CD14-positive monocyte (primary cell): ENCODE data around the gene ARL6. TPM values are rescaled to one million over a fixed set of nuclear protein-coding genes. Genes with fewer than 3 reads are reported as not detected.

Experiments used
- DNase-seq, 3 donors: peaks; one replicate each; pipeline ENCODE4 v3.0.0-alpha.2; 2011 to 2022
- H2AFZ ChIP-seq: 2 replicates; pipeline ENCODE4 v1.6.0; 2012; ENCODE audit warnings: mild to moderate bottlenecking, low read depth, low read length, inconsistent platforms; ENCODE audit not compliant: insufficient read depth, poor library complexity, severe bottlenecking
- H3K27ac ChIP-seq, 2 donors: 1 replicate in 1 of 2; 2 replicates in 1 of 2; pipeline ENCODE4 v1.5.1; 2012 to 2013; ENCODE audit warnings: low read length in 2 of 2, control low read depth in 1 of 2, inconsistent platforms in 1 of 2, low read depth in 1 of 2, mild to moderate bottlenecking in 1 of 2
- H3K27me3 ChIP-seq, 2 donors: one replicate each; pipeline versions ENCODE4 v1.6.0 to v1.6.1; 2011 to 2013; ENCODE audit warnings: low read length in 2 of 2; ENCODE audit not compliant: control insufficient read depth in 2 of 2, insufficient read depth in 2 of 2
- H3K36me3 ChIP-seq, 2 donors: replicated peaks in 1 of 2; 1 replicate in 1 of 2; 2 replicates in 1 of 2; pipeline versions ENCODE4 v1.5.1 to v1.6.1; 2012 to 2013; ENCODE audit warnings: low read length in 2 of 2, control low read depth in 1 of 2, inconsistent platforms in 1 of 2, mild to moderate bottlenecking in 1 of 2; ENCODE audit not compliant: insufficient read depth in 2 of 2, control insufficient read depth in 1 of 2
- H3K4me1 ChIP-seq, 2 donors: 1 replicate in 1 of 2; 2 replicates in 1 of 2; pipeline versions ENCODE4 v1.5.1 to v1.6.1; 2012 to 2013; ENCODE audit warnings: low read length in 2 of 2, control low read depth in 1 of 2, inconsistent platforms in 1 of 2, mild to moderate bottlenecking in 1 of 2, moderate library complexity in 1 of 2; ENCODE audit not compliant: insufficient read depth in 2 of 2, control insufficient read depth in 1 of 2
- H3K4me2 ChIP-seq: replicated peaks from 2 replicates; pipeline ENCODE3; 2012; ENCODE audit warnings: low read length, moderate library complexity, mild to moderate bottlenecking; ENCODE audit not compliant: poor library complexity, severe bottlenecking; ENCODE audit errors: extremely low read depth
- H3K4me3 ChIP-seq, 3 experiments: fragments of 200-600 bp in 1 of 3; sonication (generic) in 1 of 3; replicated peaks in 1 of 3; 1 replicate in 2 of 3; 2 replicates in 1 of 3; pipeline ENCODE4 v1.5.1; 2011 to 2013; ENCODE audit warnings: low read length in 3 of 3, mild to moderate bottlenecking in 3 of 3, control low read depth in 2 of 3, low read depth in 2 of 3, inconsistent platforms in 1 of 3, moderate library complexity in 1 of 3
- H3K79me2 ChIP-seq: 2 replicates; pipeline ENCODE4 v1.6.0; 2012; ENCODE audit warnings: mild to moderate bottlenecking, control low read depth, inconsistent platforms, low read length, moderate library complexity; ENCODE audit not compliant: insufficient read depth
- H3K9ac ChIP-seq: 2 replicates; pipeline ENCODE4 v1.6.0; 2017; ENCODE audit warnings: low read length, mild to moderate bottlenecking; ENCODE audit not compliant: insufficient read depth, poor library complexity, severe bottlenecking
- H3K9me3 ChIP-seq, 2 donors: replicated peaks in 1 of 2; 1 replicate in 1 of 2; 2 replicates in 1 of 2; pipeline versions ENCODE4 v1.5.1 to v1.6.1; 2012 to 2013; ENCODE audit warnings: low read length in 2 of 2, control low read depth in 1 of 2; ENCODE audit not compliant: control insufficient read depth in 1 of 2, insufficient read depth in 1 of 2
- H4K20me1 ChIP-seq: 2 replicates; pipeline ENCODE4 v1.6.0; 2012; ENCODE audit warnings: mild to moderate bottlenecking, low read length, control low read depth, moderate library complexity; ENCODE audit not compliant: insufficient read depth
- H3K27ac Mint-ChIP-seq, 7 donors: one replicate each; pipeline ENCODE4 v1.8.0; 2020; ENCODE audit warnings: mild to moderate bottlenecking in 7 of 7, mixed read lengths in 7 of 7, moderate library complexity in 6 of 7, inconsistent platforms in 2 of 7
- H3K27me3 Mint-ChIP-seq, 3 donors: one replicate each; pipeline ENCODE4 v1.8.0; 2021 to 2022; ENCODE audit warnings: low read depth in 3 of 3, mild to moderate bottlenecking in 3 of 3, mixed read lengths in 3 of 3, moderate library complexity in 3 of 3, inconsistent platforms in 1 of 3
- H3K36me3 Mint-ChIP-seq, 2 donors: one replicate each; pipeline ENCODE4 v1.8.0; 2020; ENCODE audit warnings: mixed read lengths in 2 of 2, inconsistent platforms in 1 of 2, mild to moderate bottlenecking in 1 of 2
- H3K4me1 Mint-ChIP-seq: one replicate; pipeline ENCODE4 v1.8.0; 2020; ENCODE audit warnings: mild to moderate bottlenecking, mixed read lengths
- H3K4me3 Mint-ChIP-seq, 2 donors: one replicate each; pipeline ENCODE4 v1.8.0; 2020; ENCODE audit warnings: mild to moderate bottlenecking in 2 of 2, mixed read lengths in 2 of 2, moderate library complexity in 1 of 2
- H3K9me3 Mint-ChIP-seq, 7 donors: one replicate each; pipeline ENCODE4 v1.8.0; 2020 to 2022; ENCODE audit warnings: mixed read lengths in 7 of 7, mild to moderate bottlenecking in 6 of 7, moderate library complexity in 6 of 7, inconsistent platforms in 2 of 7
- WGBS: methylation state at CpG from one replicate; pipeline ENCODE4 v1.1.5; 2013; ENCODE audit warnings: missing lambda C conversion rate; ENCODE audit not compliant: insufficient coverage; 5-methylcytosine and 5-hydroxymethylcytosine counted together
- intact Hi-C, 2 donors: fragments of 100-400 bp; cut with micrococcal nuclease; formaldehyde crosslinking; loops; one replicate each; pipeline versions ENCODE4 v1.15.0 to v1.15.1; 2023
- polyA plus RNA-seq, 3 donors: library from polyadenylated mRNA; depleted of rRNA in 1 of 3; unstranded in 2 of 3; stranded (reverse) in 1 of 3; fragments of 300-500 nt in 2 of 3; fragments of >200 nt in 1 of 3; fragmentation: Illumina TruSeq in 2 of 3; gene quantifications; 1 replicate in 2 of 3; 2 replicates in 1 of 3; pipeline ENCODE4 v1.2.3, GENCODE V29; 2012 to 2021
- TF ChIP-seq, protein P1 (sequence below): fragments of 200-600 bp; IDR thresholded peaks from one replicate; pipeline ENCODE4 v1.8.0; 2022; ENCODE audit warnings: antibody characterized with exemption, mild to moderate bottlenecking

Gene ARL6
- polyA plus RNA-seq, 3 donors = 0.76 to 2.3 (median 1.8) TPM

DNA sequence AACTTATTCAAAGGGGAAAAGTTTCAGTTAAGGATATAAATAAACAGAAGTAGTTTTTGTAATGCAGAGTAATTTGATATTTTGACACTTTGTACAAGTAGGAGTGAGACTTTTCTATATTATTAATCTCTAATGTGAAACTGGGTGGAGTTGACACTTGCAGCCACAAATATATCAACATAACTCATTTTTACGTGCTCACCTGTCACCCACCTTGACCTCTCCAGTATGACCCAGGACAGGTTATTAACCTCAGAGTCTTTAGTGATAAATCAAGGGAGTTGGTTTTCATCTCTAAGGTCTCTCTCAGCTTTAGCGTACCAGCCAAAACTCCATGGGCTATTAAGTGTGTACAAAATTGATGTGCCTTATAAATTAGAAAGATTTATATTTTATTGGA lies 64.6 kb downstream of the ARL6 start:
- Mint-ChIP-seq H3K36me3 (peaks cover 14 to 21% of the 10 kb centered on the region in 2 donors), H3K4me3 (no peak overlapping the region), H3K9me3 (peaks cover 0 to 6% (median 2%) of the 10 kb centered on the region in 7 donors), H3K27ac (no peak overlapping the region), H3K4me1 (peaks cover 22% of the 10 kb centered on the region), H3K27me3 (no peaks in the 10 kb centered on the region)
- Histone ChIP-seq H3K79me2 (peaks cover 45% of the 10 kb centered on the region), H3K4me3 (no peak overlapping the region), H3K9me3 (no peaks in the 10 kb centered on the region), H3K36me3 (no peaks in the 10 kb centered on the region), H4K20me1 (peaks cover 80% of the 10 kb centered on the region), H3K9ac (no peak overlapping the region), H3K27ac (no peak overlapping the region), H3K4me2 (no peak overlapping the region), H3K4me1 (no peaks in the 10 kb centered on the region), H2AFZ (no peak overlapping the region), H3K27me3 (no peaks in the 10 kb centered on the region)
- intact Hi-C loops = no loop called here
- no peak for DNase-seq
- TF ChIP-seq, protein P1, sequence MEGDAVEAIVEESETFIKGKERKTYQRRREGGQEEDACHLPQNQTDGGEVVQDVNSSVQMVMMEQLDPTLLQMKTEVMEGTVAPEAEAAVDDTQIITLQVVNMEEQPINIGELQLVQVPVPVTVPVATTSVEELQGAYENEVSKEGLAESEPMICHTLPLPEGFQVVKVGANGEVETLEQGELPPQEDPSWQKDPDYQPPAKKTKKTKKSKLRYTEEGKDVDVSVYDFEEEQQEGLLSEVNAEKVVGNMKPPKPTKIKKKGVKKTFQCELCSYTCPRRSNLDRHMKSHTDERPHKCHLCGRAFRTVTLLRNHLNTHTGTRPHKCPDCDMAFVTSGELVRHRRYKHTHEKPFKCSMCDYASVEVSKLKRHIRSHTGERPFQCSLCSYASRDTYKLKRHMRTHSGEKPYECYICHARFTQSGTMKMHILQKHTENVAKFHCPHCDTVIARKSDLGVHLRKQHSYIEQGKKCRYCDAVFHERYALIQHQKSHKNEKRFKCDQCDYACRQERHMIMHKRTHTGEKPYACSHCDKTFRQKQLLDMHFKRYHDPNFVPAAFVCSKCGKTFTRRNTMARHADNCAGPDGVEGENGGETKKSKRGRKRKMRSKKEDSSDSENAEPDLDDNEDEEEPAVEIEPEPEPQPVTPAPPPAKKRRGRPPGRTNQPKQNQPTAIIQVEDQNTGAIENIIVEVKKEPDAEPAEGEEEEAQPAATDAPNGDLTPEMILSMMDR = no peak
- no CpG with 5 or more reads among the region's 2 CpGs for WGBS

DNA sequence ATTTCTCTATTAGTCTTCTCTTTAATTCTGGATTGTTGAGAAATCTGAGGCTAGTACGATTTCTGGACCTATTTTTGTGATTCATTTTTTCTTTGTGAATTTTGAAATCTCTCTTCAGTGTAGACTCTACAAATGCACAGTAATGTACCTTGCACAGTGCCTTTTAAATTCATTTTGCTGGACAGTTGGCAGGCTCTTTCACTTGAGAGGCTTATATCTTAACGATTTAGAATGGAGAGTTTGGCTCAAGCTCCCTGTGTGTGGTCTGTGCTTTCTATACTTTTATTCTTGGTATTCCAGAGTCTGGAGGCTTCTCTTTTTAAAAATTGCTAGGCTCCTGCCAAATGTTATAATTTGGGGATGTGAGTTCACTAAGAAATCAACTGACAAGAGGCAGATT lies 66.1 kb downstream of the ARL6 start:
- no peak overlapping the region for H2AFZ ChIP-seq
- Mint-ChIP-seq H3K4me3 (no peak overlapping the region), H3K27me3 (no peaks in the 10 kb centered on the region), H3K27ac (no peak overlapping the region), H3K4me1 (peaks cover 14% of the 10 kb centered on the region), H3K9me3 (peaks cover 0 to 6% (median 2%) of the 10 kb centered on the region in 7 donors), H3K36me3 (peaks cover 7 to 12% of the 10 kb centered on the region in 2 donors)
- H4K20me1 ChIP-seq = peaks cover 72% of the 10 kb centered on the region
- H3K27me3 ChIP-seq = no peaks in the 10 kb centered on the region
- H3K4me1 ChIP-seq = no peaks in the 10 kb centered on the region
- intact Hi-C loops = no loop called here
- H3K4me3 ChIP-seq = no peak overlapping the region
- TF ChIP-seq, protein P1 = no peak
- DNase-seq = no peak
- H3K27ac ChIP-seq = no peak overlapping the region
- H3K36me3 ChIP-seq = no peaks in the 10 kb centered on the region
- H3K9me3 ChIP-seq = no peaks in the 10 kb centered on the region
- peaks cover 31% of the 10 kb centered on the region for H3K79me2 ChIP-seq
- WGBS = 100% methylated on average over 1 of the region's 2 CpGs
- no peak overlapping the region for H3K4me2 ChIP-seq
- no peak overlapping the region for H3K9ac ChIP-seq
